H7 (cell line): ENCODE data around the gene AFP. TPM values are rescaled to one million over a fixed set of nuclear protein-coding genes. Genes with fewer than 3 reads are reported as not detected.

Experiments
- DNase-seq: peaks from one replicate; pipeline ENCODE4 v3.0.0; 2012
- H3K27me3 ChIP-seq: 2 replicates; pipeline ENCODE4 v1.6.0; 2011; ENCODE audit warnings: mild to moderate bottlenecking, low read length; ENCODE audit not compliant: control insufficient read depth, insufficient read depth
- H3K36me3 ChIP-seq: replicated peaks from 2 replicates; pipeline ENCODE4 v1.5.1; 2011; ENCODE audit warnings: low read length; ENCODE audit not compliant: control insufficient read depth, insufficient read depth
- H3K4me3 ChIP-seq: 2 replicates; pipeline ENCODE4 v1.5.1; 2011; ENCODE audit warnings: low read depth, mild to moderate bottlenecking, control low read depth, low read length, moderate library complexity; ENCODE audit not compliant: insufficient read depth
- total RNA-seq: library from RNA; depleted of rRNA; stranded (reverse); fragments of >200 nt; shearing (Covaris generic); gene quantifications from 2 replicates; pipeline ENCODE4 v1.2.3, GENCODE V29; 2014

AFP gene
- total RNA-seq, 1 experiment from 2014 or later, result 4.2 TPM

DNA sequence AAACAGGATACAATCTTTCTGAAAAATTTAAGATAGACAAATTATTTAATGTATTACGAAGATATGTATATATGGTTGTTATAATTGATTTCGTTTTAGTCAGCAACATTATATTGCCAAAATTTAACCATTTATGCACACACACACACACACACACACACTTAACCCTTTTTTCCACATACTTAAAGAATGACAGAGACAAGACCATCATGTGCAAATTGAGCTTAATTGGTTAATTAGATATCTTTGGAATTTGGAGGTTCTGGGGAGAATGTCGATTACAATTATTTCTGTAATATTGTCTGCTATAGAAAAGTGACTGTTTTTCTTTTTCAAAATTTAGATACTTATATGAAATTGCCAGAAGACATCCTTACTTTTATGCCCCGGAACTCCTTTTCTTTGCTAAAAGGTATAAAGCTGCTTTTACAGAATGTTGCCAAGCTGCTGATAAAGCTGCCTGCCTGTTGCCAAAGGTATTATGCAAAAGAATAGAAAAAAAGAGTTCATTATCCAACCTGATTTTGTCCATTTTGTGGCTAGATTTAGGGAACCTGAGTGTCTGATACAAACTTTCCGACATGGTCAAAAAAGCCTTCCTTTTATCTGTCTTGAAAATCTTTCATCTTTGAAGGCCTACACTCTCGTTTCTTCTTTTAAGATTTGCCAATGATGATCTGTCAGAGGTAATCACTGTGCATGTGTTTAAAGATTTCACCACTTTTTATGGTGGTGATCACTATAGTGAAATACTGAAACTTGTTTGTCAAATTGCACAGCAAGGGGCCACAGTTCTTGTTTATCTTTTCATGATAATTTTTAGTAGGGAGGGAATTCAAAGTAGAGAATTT, 26.8 kb upstream of the AFP start:
- Histone ChIP-seq H3K4me3 (no peak overlapping the region), H3K27me3 (no peaks in the 10 kb centered on the region), H3K36me3 (no peaks in the 10 kb centered on the region)
- no peak for DNase-seq

GRCh38 chr4:73409978-73410548, 26.0 kb upstream of the AFP start:
- no peak for DNase-seq
- Histone ChIP-seq H3K27me3 (no peaks in the 10 kb centered on the region), H3K4me3 (no peak overlapping the region), H3K36me3 (no peaks in the 10 kb centered on the region)

GRCh38 chr4:73410916-73411730, 24.9 kb upstream of the AFP start:
- no peak for DNase-seq
- Histone ChIP-seq H3K27me3 (no peaks in the 10 kb centered on the region), H3K36me3 (no peaks in the 10 kb centered on the region), H3K4me3 (no peak overlapping the region)

DNA sequence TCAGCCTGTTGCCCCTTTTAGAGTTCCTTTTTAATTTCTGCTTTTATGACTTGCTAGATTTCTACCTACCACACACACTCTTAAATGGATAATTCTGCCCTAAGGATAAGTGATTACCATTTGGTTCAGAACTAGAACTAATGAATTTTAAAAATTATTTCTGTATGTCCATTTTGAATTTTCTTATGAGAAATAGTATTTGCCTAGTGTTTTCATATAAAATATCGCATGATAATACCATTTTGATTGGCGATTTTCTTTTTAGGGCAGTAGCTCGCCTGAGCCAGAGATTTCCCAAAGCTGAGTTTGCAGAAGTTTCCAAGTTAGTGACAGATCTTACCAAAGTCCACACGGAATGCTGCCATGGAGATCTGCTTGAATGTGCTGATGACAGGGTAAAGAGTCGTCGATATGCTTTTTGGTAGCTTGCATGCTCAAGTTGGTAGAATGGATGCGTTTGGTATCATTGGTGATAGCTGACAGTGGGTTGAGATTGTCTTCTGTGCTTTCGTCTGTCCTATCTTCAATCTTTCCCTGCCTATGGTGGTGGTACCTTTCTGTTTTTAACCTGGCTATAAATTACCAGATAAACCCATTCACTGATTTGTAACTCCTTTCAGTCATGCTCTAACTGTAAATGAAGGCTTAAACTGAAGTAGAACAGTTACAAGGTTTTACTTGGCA, 24.1 kb upstream of the AFP start:
- DNase-seq, result no peak
- Histone ChIP-seq H3K36me3 (no peaks in the 10 kb centered on the region), H3K4me3 (no peak overlapping the region), H3K27me3 (no peaks in the 10 kb centered on the region)

DNA sequence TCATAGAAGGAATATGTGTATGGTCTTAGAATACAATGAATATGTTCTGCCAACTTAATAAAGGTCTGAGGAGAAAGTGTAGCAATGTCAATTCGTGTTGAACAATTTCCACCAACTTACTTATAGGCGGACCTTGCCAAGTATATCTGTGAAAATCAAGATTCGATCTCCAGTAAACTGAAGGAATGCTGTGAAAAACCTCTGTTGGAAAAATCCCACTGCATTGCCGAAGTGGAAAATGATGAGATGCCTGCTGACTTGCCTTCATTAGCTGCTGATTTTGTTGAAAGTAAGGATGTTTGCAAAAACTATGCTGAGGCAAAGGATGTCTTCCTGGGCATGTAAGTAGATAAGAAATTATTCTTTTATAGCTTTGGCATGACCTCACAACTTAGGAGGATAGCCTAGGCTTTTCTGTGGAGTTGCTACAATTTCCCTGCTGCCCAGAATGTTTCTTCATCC, 22.7 kb upstream of the AFP start:
- H3K4me3 ChIP-seq, result no peak overlapping the region
- no peaks in the 10 kb centered on the region for H3K27me3 ChIP-seq
- no peaks in the 10 kb centered on the region for H3K36me3 ChIP-seq
- DNase-seq, result no peak

DNA sequence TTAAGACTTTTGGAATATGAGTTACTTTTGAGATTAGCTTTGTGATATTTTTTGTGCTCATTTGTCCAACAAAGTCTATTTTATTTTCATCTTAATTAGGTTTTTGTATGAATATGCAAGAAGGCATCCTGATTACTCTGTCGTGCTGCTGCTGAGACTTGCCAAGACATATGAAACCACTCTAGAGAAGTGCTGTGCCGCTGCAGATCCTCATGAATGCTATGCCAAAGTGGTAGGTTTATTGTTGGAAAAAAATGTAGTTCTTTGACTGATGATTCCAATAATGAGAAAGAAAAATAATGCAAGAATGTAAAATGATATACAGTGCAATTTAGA, 21.1 kb upstream of the AFP start:
- H3K4me3 ChIP-seq, result no peak overlapping the region

GRCh38 chr4:73415807-73416238, 20.2 kb upstream of the AFP start:
- H3K4me3 ChIP-seq, result no peak overlapping the region
- no peak for DNase-seq
- H3K27me3 ChIP-seq, result no peaks in the 10 kb centered on the region
- no peaks in the 10 kb centered on the region for H3K36me3 ChIP-seq

More for the DNA sequence above, 21.1 kb upstream of the AFP start:
- DNase-seq, result no peak
- H3K27me3 ChIP-seq, result no peaks in the 10 kb centered on the region
- no peaks in the 10 kb centered on the region for H3K36me3 ChIP-seq

DNA sequence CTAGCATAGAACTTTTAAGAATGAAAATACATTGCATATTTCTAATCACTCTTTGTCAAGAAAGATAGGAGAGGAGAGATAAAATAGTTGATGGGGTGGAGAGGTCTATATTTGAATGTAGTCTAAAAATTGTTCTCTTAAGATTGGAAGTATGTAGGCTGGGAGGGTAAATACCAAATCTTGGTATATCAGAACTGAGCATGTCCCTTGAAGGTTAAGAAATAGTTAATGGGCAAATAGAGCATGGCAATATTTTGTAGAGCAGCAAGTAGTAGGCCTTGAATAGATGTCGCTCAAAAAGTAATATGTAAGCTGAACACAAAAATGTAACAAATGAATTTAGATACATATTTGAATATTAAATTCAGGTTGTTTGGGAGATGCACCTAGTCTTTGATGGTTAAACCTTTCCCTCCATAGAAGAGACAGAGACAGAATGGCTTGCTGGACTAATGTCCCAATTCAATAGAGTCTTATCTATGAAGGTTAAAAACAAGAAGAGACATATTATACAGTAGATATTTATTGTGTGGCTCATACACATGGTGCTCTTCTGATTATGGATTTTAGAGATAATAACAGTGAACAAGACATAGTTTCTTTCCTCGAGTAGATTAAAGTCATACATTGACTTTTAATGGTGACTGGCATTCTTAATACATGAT, 19.5 kb upstream of the AFP start:
- no peaks in the 10 kb centered on the region for H3K27me3 ChIP-seq
- H3K4me3 ChIP-seq, result no peak overlapping the region
- no peaks in the 10 kb centered on the region for H3K36me3 ChIP-seq
- DNase-seq, result no peak

DNA sequence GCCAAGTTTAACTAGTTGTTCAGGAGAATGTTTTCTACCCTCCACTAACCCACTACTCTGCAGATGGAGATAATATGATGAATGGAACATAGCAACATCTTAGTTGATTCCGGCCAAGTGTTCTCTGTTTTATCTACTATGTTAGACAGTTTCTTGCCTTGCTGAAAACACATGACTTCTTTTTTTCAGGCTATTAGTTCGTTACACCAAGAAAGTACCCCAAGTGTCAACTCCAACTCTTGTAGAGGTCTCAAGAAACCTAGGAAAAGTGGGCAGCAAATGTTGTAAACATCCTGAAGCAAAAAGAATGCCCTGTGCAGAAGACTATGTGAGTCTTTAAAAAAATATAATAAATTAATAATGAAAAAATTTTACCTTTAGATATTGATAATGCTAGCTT, 18.7 kb upstream of the AFP start:
- DNase-seq, result no peak
- Histone ChIP-seq H3K27me3 (no peaks in the 10 kb centered on the region), H3K4me3 (no peak overlapping the region), H3K36me3 (no peaks in the 10 kb centered on the region)

GRCh38 chr4:73417973-73418372, 18.0 kb upstream of the AFP start:
- no peak overlapping the region for H3K4me3 ChIP-seq
- no peaks in the 10 kb centered on the region for H3K36me3 ChIP-seq
- no peaks in the 10 kb centered on the region for H3K27me3 ChIP-seq
- DNase-seq, result no peak

DNA sequence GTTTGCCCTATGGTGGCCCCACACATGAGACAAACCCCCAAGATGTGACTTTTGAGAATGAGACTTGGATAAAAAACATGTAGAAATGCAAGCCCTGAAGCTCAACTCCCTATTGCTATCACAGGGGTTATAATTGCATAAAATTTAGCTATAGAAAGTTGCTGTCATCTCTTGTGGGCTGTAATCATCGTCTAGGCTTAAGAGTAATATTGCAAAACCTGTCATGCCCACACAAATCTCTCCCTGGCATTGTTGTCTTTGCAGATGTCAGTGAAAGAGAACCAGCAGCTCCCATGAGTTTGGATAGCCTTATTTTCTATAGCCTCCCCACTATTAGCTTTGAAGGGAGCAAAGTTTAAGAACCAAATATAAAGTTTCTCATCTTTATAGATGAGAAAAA, 17.3 kb upstream of the AFP start:
- Histone ChIP-seq H3K4me3 (no peak overlapping the region), H3K27me3 (no peaks in the 10 kb centered on the region), H3K36me3 (no peaks in the 10 kb centered on the region)
- no peak for DNase-seq

DNA sequence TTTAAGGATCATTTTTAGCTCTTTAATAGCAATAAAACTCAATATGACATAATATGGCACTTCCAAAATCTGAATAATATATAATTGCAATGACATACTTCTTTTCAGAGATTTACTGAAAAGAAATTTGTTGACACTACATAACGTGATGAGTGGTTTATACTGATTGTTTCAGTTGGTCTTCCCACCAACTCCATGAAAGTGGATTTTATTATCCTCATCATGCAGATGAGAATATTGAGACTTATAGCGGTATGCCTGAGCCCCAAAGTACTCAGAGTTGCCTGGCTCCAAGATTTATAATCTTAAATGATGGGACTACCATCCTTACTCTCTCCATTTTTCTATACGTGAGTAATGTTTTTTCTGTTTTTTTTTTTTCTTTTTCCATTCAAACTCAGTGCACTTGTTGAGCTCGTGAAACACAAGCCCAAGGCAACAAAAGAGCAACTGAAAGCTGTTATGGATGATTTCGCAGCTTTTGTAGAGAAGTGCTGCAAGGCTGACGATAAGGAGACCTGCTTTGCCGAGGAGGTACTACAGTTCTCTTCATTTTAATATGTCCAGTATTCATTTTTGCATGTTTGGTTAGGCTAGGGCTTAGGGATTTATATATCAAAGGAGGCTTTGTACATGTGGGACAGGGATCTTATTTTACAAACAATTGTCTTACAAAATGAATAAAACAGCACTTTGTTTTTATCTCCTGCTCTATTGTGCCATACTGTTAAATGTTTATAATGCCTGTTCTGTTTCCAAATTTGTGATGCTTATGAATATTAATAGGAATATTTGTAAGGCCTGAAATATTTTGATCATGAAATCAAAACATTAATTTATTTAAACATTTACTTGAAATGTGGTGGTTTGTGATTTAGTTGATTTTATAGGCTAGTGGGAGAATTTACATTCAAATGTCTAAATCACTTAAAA, 16.6 kb upstream of the AFP start:
- Histone ChIP-seq H3K36me3 (no peaks in the 10 kb centered on the region), H3K27me3 (no peaks in the 10 kb centered on the region), H3K4me3 (no peak overlapping the region)
- DNase-seq, result no peak

GRCh38 chr4:73420615-73421014, 15.4 kb upstream of the AFP start:
- DNase-seq, result no peak
- H3K27me3 ChIP-seq, result no peaks in the 10 kb centered on the region
- no peaks in the 10 kb centered on the region for H3K36me3 ChIP-seq
- H3K4me3 ChIP-seq, result no peak overlapping the region
